GM18951 (cell line): ENCODE results near the gene HOXB13.

Source experiments
- POLR2A ChIP-seq: IDR thresholded peaks from 4 replicates; pipeline ENCODE4 v1.6.1; 2011; ENCODE audit warnings: mild to moderate bottlenecking; ENCODE audit not compliant: insufficient read length, insufficient read depth; ENCODE audit errors: extremely low read depth
- in situ Hi-C: fragments of 300-500 bp; cut with MboI; formaldehyde crosslinking; loops from one replicate; pipeline ENCODE4 v1.12.0; 2022; ENCODE audit warnings: low sequenced_read_pairs, mixed read lengths, inconsistent platforms; ENCODE audit not compliant: unreplicated experiment

Gene HOXB13

DNA sequence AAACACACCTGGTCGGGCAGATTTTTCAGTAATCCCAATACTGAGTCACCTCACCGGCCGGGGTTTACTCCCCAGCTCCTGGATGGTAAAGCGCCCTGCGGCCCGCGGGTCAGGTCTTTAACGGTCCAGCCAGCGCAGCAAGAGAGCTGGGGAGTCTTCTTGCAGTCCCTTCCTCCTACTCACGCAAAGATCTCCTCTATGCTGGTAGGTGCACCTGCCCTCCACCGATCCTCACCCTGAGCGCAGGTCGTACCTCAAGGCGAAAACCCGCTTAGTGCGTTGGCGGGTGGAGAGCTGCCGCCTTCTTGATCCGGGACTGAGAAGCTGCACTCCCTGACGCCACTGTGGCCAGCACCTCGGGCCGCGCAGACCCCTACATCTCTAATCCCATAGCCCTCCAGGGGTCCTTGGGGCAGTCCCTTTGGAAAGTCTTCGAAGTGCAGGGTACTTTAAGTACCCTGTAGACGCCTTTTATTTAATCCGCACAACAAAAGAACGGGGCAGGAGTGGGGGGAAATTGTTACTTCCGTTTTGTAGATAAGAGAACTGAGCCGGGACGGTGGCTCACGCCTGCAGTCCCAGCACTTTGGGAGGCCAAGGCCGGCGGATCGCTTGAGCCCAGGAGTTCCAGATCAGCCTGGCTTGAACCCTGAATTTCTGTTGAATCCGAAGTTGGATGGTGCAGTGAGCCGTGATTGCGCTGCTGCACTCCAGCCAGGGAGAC lies 10.4 kb upstream of the HOXB13 start:
- in situ Hi-C loops, result no loop called here

DNA sequence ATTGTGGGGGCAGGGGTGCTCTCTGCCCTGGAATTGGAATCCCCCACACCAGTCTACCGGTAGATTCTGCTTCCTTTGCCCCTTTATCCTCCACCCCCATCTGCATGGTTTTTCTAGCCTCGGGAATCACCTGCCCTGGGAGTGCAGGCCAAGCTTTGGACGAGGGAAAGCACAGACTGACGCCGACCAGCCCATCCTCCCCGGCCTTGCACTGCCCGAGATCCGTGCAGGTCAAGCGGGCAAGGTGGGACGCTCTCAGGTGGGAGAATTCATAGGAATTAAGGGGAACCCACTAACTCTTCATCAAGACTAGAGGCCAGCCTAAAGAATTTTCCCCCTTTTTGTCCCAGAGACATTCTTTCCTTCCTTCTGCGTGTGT lies 9.9 kb upstream of the HOXB13 start:
- in situ Hi-C loops, result no loop called here
- no peak for TF ChIP-seq POLR2A

More for the DNA sequence above, 10.4 kb upstream of the HOXB13 start:
- no peak for TF ChIP-seq POLR2A

DNA sequence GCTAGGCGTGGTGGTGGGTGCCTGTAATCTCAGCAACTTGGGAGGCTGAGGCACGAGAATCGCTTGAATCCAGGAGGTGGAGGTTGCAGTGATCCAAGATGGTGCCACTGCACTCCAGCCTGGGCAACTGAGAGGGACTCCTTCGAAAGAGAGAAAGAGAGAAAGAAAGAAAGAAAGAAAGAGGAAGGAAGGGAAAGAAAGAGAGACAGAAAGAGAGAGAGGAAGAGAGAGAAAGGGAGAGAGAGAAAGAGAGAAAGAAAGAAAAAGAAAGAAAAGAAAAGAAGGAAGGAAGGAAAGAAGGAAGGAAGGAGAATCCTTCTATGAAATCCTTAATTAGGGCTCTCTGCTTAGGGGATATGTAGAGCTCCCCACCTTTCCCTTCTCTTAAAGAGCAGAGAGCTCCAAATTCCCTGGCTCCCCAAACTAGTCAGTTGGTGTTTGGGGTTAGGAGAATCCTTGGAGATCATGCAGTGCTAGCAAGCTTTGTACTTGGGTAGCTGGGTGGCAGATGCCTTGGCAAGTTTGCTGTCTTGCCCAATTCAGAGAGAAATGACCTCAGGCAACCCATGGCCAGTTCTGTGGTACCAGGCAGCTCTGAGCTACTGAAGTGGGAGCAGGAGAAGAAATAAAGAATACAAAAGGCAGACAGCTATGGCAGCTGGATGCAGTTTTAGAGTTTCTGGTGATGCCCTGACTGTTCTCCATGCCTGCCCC lies 8.9 kb upstream of the HOXB13 start:
- no peak for TF ChIP-seq POLR2A
- in situ Hi-C loops, result no loop called here

DNA sequence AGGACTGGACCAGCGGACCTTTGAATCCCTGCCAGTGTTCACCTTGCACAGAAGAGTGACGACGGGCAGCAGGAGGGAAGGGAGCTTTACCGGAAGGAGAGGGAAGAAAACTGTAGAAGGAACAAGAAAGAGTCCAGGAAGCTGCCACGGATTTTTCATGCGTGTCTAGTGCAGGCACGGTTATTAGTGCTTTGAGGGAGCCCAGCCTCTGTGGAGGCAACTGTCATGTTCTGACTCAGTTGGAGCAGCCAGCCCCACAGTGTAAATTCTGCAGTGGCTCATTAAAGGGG lies 6.5 kb upstream of the HOXB13 start:
- in situ Hi-C loops, result no loop called here
- TF ChIP-seq POLR2A, result no peak

DNA sequence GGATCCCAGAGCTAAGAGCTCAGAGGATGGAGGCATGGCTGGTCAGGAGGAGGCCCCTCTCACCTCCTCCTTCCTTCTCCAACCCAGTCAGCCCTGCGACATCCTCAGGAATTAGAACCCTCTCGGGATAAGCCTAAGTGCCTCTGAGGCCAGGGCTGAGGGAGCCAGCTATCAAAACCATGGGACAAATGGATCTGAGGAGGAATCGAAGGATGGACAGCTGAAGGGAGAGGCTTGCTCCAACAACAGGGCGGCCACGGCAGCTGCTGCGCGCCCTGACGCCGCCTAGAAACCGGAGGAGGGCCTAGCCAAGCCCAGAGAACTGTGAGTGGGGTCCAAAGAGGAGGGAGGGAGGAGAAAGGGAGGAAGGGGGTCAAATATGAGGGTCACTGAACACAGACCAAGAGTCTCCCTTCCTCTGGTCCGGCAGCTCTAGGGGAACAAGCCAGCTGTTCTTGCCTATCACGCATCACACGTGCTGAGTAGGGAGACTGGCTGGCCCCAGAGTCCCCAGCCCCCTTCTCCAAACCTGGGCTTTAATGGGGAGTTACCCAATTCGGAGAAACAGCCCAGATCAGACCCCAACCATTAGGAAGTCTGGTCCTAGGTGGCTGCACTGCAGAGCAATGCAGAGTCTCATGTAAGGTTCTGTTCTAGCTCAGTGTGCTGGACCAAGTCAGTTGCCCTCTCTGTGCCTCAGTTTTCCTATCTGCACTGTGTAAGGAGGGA lies 5.9 kb upstream of the HOXB13 start:
- no peak for TF ChIP-seq POLR2A
- in situ Hi-C loops, result no loop called here

DNA sequence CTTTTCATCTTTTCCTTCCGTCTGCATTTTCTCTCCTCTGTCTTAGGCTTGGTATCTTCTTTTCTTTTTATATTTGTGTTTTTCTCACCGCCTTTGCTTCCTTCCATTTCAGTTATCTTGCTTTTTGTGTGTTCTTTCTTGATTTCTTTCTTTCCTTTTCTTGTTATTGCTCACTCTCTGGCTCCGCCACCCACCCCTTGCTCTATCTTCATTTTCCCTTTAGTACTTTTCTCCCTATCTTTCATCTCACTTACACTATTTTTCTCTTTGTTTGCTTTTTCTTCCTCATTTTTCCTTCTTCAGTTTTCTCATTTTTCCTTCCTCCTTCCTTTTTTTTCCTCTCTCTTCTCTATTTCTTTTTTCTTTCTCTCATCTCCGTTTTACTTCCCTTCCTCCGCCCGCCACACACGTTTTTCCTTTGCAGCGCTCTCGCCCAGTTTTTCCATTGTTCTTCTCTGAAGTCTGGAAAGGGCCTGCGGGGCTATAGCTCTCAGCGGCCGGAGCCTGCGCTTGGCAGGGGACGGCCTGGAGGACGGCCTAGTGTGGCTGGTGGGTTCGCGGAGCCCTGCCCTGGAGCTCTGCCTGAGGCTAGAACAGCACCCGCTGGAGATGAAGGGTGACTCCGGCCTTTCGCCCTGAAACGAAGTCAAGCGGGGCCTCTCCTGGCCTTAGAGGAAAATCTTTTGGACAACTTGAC lies 5.2 kb upstream of the HOXB13 start:
- TF ChIP-seq POLR2A, result no peak
- in situ Hi-C loops, result no loop called here

DNA sequence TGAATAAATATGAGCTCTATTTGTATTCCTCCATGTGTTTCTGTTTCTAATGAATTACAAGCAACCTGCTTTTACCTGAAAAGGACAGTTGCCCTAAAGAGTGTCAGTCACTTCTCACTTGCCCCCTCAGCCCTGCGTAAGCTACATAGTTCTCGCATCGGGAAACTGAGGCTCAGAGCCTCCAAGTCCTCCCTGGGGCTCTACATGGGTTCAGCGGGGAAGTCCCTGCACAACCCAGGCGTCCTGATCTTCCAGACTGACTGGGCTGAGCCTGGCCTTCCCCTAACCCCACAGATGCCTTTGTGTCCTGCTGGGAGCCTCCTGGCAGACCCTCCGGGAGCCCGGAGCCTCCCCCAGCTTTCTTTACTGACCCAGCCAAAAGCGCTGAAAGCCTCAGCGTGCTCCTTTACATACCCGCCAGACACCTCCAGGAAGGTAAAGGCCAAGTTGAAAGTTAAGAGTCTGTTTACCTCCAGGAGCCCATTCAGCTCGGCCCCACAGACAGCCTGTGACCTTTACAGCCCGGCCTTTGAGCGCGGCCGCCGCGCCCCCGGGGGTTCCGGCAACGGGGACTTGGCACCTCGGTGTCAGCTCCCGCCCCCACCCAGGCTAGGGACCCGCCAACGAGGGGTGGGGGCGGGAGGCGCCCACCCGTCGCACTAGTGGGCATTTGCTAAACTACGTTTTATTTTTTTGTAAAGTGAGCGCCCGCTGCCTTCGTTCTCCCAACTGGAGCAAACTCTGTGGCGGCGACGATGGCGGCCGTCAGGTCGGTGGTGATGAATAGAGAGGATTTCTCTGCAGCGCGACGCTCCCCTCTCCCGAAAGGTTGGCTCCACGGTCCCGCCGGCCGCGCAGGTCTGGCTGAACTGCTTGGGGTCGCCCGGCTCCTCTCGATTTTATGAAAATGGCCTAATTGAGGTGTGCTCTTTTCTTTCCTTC lies 4.4 kb upstream of the HOXB13 start:
- in situ Hi-C loops, result no loop called here
- no peak for TF ChIP-seq POLR2A

DNA sequence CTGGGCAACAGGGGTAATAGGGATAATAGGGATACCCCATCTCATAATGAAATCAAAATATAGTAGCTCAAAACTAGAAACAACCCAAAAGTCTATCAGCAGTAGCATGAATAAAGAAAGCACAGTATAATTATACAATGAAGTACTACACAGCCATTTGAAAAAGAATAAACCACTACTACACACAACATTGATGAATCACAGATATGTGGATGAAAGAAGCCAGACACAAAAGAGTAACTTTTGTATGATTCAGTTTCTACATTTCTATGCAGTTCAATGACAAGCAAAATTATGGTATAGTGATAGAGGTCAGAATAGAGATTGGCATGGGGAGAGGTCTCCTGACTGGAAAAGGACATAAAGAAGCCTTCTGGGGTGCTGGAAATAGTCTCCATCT lies 2.8 kb upstream of the HOXB13 start:
- in situ Hi-C loops, result no loop called here
- no peak for TF ChIP-seq POLR2A

DNA sequence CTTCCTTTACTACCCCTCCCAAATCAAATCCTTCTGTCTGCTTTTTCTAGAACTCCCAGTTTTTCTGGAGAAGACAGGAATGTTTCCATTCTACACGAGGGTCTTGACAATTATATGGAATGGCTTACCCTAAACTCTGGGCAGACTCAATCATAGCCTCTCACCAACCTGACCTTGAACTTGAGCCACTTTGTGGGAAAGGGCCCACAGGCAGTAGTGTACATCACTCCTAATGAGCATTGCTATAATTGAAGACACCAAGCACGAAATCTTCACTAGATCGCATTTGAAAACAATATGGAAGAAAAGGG lies 1.6 kb upstream of the HOXB13 start:
- no peak for TF ChIP-seq POLR2A
- in situ Hi-C loops, result no loop called here

DNA sequence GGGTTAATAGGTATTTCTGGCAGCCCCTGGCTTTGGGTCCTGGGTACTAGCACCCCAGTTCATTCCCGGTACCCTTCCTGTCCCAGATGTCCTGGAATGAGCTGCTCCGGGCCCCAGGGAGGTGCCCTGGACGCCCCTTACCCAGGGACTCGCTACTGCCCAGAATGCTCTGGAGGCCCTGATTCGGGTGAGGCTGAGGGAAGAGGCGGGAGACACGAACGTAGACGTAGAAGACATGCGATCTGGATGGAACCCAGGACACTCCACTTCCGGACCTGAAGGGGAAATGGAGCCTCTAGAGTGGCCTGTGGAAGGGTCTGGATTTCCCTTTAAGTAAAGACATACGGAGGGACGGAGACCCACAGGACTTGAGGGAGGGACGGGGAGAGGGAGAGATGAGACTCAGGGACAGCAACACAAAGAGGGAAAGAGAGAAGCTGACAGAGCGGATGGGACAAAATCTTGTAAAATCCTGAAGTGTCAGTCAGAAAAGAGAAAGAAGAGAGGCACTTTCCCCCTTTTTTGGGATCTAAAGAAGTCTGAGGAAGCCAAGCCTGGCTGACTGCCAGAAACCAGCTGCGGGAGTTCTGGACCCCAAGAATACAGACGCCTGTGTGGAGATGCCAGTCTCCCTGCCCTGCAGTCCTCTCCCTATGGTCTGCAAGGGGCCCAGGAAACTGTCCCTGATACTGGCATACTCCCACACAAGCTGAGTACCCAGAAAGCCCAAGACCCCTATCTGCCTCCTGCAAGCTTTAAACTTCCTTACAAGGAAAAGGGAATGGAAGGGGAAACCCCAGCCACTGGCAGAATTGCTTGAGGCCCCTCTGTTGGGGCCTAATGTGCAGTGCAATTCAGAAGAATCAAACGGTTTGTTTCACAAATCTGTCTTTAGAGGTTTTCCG lies 1.0 kb upstream of the HOXB13 start:
- in situ Hi-C loops, result loop anchor here (10.0 kb wide), 1 partner anchor 155 kb away; no protein-coding TSS in a partner anchor
- TF ChIP-seq POLR2A, result no peak

DNA sequence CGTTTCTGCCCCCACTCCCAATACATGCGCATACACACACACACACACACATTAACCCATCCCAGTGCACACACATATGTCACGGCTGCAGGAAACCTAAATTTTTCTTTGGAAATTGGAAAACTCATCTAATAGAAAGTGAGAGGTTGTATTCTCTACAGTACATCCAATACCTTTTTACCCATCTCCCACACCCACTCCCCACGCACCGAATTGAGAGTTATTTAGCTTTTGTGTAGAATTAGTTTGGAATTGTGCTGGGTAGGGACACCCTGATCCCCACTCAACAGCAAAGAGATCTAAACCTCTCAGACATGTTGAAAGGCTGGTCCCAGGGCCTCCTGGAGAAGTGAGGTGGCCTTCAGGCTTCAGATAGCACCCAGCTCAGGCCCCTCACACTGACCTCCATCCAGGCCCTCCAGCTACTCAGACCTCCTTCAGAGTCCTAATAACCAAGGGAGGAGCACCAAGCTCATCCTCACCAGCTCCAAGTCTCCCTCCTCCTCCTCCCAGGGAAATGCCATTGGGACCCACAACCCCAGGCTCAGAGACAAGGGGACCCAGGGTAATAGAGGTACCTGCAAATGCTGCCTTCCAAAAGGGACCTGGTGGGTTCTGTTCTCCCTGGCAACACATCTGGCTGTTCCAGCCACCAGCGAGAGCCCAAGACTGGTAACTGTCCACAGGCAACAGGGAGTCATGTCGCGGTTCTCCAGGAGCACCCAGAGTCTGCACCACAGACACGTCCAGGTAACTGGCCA lies 955 bp downstream of the HOXB13 start:
- TF ChIP-seq POLR2A, result no peak
- in situ Hi-C loops, result loop anchor here (10.0 kb wide), 1 partner anchor 157 kb away; no protein-coding TSS in a partner anchor
